ENCODE measurements around the gene NXPH1.

Gene NXPH1

DNA sequence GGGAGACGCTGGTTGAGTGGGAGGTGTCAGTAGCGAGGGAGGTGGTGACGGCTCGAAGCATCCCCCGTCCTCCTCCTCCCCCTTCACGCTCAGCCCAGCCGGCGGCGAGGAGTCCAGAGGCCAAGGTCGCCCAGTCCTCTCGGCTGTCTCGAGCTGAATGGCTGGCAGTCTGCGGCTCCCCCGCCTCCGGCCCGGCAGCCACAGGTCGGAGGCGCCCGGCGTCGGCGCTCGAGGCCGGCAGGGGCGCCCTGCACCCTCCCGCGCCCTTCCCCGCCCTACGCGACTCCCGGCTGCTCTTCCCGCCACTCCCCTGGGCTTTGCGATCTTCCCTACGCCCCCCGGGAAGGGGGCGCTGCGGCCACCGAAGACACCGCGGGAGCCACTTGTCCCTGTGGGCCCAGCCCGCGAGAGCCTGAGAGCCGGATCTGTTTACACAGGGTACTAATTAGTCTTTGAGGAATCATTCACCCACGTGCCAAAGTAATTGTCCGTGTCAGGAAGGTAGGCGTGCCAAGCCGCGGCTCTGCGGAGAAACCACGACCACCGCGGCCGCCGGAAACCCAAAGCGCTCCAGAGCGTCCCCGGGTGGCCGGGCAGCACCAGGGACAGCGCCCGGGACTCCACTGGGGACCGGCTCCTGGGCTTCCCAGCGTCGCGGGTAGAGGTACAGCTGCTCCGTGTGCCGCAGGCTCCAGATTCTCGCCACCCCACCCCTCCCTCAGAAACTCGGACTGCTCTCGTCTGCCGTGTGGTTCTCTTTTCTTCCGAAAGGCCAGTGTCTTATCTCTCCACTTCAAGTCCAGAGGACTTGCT, at the start of gene NXPH1:
Gene NXPH1, plus strand, starts transcription at position 133 of the 813 bp plus-strand sequence.
- no peak for DNase-seq

DNA sequence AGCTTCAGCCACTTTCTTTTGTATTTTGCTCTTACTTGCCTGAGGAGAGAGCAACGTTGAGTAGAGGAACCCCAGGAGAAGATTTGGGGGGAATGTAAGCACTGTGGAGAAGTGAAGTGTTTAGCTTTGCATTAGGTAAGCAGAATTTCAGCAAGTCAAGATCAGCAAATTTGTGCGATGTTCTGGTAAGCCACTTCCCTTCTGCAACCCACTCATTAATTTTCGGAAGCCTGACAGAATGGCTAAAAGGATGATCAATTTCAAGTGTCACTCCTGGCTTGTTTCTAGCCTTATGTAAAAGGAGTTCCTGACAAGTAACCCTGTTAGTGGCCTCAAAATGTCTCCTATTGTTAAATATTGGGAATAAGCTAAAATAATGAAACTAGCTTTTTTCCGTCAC, 48.5 kb upstream of the NXPH1 start:
- no peak for DNase-seq

GRCh38 chr7:8386926-8387550, 46.4 kb upstream of the NXPH1 start:
- DNase-seq = no peak

DNA sequence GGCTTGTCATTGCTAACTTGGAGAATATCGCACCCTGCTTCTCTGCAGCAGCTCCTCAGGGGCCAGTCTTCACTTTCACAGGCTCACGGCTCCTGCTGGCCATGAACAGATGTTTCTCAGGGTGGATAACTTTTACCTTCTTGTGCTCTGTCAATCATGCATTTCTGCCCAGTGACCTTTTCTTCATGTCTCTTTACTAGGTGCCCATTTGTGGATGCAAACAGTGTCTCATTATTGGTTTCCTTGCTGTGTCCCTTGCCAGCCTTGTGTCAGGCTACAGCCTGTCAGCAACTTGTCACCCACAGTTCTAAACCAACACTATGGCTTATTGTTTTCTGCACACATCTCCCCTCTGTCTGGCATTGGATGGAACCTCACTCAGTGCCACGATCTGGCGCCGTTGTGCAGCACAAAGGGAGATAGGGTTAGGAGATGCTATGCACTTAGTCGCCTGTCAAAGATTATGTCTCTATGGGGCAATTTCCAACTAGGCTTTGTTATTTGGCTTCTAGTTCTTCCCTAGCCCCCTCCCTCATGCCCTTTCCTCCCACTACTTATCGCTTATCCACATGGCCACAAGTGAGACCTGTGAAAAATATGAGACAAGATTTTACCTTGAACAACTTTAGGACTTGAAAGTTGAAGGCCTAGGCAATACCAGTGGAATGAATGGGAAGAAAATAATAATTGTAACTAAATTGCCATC, 45.7 kb upstream of the NXPH1 start:
- no peak for DNase-seq

DNA sequence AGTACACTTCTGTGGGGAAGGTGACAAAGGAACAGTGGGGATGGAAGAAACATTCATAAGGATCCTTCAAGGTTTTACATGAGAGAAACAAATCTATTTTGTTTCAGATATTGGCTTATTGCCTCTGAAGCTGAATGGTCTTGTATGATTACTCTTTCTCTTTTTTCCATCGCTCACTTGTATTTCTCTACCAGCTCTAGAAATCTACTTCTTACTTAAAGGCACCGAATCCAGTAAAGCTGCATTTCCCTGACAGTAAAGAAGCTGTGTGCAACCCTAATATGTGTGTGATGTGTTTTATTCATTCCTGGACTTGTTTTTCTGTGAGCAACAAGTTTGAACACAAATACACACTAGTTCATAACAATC, 45.2 kb upstream of the NXPH1 start:
- DNase-seq = no peak

GRCh38 chr7:8389593-8390261, 43.7 kb upstream of the NXPH1 start:
- DNase-seq = no peak

- DNase-seq = no peak
These were observed 43.2 kb upstream of the NXPH1 start for GRCh38 chr7:8390262-8390626.

- DNase-seq = no peak
These were observed 41.9 kb upstream of the NXPH1 start for GRCh38 chr7:8391353-8392062.

- DNase-seq = no peak
These were observed 37.1 kb upstream of the NXPH1 start for GRCh38 chr7:8396294-8396693.

- no peak for DNase-seq
These were observed 24.5 kb upstream of the NXPH1 start for GRCh38 chr7:8408871-8409270.

DNA sequence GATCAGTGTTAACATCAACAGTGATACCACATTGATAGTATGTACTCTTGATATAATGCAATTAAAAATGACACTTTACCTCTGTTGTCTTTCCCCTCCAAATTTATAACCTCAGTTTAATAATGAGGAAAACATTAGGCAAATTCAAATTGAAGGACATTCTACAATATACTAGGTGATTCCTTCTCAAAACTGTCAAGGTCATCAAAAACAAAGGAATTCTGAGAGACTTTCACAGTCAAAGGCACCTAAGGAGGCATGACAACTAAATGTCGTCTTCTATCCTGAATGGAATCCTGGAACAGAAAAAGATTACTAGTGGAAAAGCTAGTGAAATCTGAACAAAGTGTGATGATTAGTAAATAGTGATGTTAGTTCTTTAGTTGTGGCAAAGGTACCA, 22.3 kb upstream of the NXPH1 start:
- DNase-seq = no peak

GRCh38 chr7:8413600-8413999, 19.8 kb upstream of the NXPH1 start:
- no peak for DNase-seq

DNA sequence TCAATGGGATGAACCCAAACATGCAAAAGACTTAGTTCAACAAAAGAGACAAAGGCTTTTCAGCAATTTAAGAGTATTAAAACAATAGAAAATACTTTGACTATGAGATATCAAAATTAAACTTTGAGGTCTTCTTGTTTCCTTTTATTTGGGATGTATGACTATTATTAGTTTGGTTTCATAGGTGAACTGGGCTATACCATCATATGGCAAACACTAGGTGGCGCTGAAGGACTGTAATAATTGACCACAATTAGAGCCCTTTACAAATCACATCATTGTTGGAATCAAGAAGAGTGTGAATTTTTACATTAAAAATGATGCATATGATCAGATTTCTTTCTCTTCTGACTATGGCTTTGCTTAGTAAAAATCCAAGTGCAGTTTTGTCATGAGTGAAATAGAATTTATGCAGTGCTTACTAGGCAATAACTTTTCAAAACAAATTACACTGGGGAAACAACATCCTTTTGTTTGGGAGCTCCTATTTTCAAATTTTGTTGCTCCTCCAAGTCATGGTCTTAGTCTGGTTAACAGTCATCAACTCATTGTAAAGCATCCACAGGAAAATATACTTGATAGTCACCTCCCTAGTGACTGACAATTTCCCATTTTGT, 14.7 kb upstream of the NXPH1 start:
- no peak for DNase-seq

- DNase-seq = no peak
These were observed 11.2 kb upstream of the NXPH1 start for GRCh38 chr7:8422177-8422576.

DNA sequence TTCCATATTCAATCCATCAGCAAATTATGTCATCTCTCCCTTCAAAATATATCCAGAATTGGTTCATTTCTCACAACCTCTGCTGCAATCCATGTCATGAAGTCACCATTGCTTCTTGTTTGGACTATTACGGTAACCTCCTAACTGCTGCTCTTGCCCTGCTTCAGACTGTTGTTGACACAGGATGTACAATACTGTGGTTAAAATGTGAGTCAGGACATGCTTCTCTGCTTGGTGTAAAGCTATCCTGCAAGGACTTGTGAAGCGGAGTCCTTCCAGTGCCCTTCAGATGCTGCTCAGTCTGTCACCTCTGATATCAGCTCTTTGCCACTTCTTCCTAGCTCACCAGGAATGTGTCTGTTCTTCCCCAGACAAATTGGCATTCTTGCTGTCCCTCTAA, 10.4 kb upstream of the NXPH1 start:
- DNase-seq = no peak

DNA sequence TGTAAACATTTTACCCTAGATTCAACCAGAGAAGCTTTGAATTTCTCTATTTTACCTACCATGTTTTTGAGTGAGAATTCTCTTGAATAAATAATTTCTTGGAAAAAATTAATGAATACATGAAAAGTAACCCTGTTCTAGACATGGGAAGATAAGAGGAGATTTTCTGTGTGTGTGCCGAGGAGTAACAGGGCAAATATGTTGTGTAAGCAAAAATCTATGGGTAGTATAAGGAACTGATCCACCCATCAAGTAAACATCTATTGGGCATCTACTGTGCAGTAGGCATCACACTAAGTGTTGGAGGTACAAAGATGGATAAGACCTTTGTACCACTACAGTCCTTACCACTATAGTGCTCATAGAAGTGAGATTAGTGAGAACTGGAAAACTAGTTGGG, 8.2 kb upstream of the NXPH1 start:
- DNase-seq = no peak

DNA sequence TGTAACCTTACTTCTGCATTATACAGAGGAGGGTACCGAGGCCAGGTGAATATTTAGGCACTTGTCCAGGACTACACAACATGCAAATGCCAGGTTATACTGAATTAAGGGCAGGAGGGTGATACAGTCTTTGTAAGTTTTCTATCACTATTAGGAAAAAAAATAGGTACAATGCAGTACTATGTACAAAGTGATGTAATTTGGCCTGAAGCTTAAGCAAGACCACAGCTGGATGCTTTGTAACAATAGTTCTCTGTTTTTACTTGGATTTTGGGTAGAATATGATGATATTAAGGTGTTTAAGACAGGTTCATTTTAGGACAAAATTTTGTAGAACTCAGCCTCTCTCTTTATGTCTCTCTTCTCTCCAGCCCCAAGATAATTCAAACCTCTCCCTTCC, 2.8 kb upstream of the NXPH1 start:
- DNase-seq = no peak

GRCh38 chr7:8434290-8435002, 1.0 kb downstream of the NXPH1 start:
- no peak for DNase-seq

DNA sequence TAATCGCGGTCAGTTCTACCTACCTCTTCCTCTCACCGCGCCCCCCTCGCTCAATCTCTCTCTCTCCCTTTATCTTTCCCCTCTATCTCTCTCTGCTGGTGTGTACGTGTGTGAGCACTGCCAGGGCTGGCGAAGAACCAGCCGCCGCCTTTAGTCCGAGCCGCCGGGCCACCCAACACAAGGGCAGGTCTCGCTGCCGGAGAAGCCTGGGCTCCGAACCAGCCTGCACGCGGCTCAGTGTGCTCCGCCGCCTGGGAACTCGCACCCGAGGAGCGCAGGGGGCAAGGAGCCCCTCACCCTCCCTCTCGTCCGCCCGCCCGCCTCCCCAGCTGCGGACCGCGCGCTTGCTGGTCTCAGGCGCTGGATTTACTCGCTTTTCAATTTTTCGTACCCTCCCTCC, 1.7 kb downstream of the NXPH1 start:
- no peak for DNase-seq

DNA sequence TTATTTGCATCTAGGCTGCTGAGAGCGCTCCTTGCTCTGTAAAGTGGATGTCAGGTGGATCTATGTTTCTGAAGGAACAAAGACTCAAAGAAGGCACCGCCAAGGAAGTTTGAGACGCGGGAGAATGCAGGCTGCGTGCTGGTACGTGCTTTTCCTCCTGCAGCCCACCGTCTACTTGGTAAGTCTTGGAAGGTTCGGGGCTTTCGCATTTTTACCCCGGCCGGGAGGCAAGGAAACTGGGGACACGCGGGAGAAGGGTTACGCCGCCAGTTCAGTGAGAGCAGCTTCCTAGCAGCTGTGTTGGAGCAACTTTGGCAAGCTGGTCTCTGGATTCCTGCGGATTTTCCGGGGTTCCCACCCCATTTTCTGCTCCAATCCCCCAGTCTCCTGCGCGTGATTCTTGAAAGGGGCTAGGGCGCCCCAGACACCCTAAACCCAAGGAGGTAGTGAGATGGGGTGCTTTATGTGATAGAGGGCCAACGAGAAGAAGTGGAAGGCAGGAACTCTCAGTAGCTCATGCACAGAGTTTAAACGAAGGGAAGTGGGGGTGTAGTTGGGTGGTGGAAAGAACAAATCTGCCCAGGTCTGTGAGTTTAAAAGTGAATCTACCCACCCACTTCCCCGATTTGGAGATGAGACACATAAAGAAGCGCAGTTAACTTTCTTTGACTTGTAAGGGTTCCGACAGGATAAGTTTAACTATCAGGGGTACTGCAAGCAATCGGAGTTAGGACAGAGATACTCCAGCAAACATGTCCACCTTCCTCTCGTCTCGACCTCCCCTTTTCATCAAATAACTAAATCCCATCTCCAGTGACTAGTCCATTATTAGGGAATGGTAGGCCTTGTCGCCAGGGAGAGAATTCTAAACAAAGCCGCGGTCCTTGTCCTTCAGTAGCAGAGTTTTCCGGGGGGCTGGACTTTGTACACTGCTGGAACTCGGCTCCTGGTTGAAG, 2.5 kb downstream of the NXPH1 start:
- DNase-seq = no peak

GRCh38 chr7:8436965-8437364, 3.6 kb downstream of the NXPH1 start:
- peak; percentile 84 for DNase-seq
